GM21717 (cell line): ENCODE results near the gene VPS37B.
A peak's percentile ranks its signal among the peaks of the same experiment; 100 is the strongest.

Source experiments
- ATAC-seq: cut with Tn5 transposase; IDR thresholded peaks from one replicate; pipeline ENCODE4 v1.9.1; 2021; ENCODE audit warnings: mild to moderate bottlenecking, moderate library complexity; ENCODE audit not compliant: unreplicated experiment

VPS37B gene

GRCh38 chr12:122842505-122843405 lies 53.2 kb downstream of the VPS37B start:
- no peak for ATAC-seq

DNA sequence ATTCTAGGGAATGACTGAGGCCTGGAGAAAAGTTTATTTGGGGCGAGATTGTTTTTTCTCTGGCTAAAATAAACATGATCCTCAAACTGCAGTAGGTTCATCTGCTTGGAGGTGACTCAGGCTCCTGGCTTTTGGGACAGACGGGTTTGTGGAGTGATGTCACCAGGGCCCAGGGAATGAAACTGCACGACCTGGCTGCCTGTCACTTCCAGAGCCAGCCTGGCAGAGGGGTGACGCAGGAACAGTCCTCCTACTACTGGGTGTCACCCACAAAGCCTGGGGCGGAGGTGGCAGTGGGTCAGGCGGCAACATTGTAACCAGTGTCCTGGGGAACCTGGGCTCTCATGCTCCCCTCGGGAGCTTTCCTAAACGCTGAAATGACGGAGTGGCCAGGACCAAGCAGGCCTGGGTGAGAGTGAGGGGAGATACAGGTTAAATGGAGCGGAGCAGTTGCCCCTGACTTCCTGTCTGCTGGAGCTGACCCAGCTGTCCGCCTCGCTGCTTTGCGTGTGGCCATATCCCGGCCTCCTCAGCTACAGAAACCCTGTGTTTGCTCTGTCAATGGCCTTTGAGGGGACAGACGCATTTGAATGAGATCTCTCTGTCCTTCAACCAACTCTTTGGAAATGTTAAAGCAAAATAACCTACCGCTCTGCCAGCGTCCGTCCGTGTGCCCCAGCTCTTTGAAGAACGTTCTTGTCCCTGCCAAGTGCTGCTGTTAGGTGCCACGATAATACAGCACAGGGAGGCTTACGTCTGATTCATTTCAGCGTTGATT lies 54.2 kb downstream of the VPS37B start:
- ATAC-seq, result no peak

GRCh38 chr12:122840580-122841513 lies 55.1 kb downstream of the VPS37B start:
- ATAC-seq, result no peak

DNA sequence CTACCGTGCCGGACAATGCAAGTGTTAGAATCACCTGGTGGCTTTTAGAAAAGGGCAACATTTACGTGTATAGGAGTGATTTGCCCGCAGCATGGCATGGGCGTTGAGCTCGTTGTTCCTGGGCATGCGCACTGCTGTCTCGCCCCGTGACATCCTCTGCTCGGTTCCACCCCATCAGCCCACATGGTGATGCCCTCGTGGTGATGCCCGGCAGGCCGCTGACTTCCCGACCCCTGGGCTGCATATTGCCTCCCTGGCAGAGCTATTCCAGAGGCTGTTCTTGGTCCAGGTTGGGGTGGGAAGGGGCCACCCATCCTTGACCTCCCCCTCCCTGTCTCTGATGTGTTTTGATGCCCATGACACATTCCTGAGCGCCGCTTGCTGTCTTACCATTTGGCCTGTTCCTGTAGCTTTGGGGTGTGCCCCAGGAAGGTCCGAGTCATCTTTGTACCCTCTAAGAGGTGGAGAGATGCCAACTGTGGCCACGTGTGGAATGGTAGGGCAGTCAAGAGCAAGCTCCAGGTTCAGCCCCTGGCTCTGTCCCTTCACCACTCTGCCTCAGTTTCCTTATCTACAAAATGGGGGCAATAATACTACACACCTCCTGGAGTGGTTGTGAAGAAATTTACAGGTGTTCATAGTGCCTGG lies 55.9 kb downstream of the VPS37B start:
- ATAC-seq, result no peak

DNA sequence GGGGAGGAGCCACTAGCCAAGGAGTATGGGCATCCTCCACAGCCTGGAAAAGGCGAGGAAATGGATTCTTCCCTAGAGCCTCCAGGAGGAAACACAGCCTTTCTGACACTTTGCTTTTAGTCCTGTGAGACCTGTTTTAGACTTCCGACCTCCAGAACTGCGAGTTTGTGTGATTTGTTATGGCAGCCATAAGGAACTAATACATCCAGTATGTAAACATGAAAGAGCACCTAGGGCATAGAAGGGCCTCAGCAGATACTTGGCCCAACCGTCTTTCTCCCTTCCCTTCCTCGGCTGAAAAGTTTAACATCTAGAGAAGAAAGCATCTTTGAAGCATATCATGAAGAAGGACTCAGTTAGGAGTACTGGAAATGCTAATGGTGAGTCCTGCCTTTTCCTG lies 57.1 kb downstream of the VPS37B start:
- ATAC-seq, result no peak

DNA sequence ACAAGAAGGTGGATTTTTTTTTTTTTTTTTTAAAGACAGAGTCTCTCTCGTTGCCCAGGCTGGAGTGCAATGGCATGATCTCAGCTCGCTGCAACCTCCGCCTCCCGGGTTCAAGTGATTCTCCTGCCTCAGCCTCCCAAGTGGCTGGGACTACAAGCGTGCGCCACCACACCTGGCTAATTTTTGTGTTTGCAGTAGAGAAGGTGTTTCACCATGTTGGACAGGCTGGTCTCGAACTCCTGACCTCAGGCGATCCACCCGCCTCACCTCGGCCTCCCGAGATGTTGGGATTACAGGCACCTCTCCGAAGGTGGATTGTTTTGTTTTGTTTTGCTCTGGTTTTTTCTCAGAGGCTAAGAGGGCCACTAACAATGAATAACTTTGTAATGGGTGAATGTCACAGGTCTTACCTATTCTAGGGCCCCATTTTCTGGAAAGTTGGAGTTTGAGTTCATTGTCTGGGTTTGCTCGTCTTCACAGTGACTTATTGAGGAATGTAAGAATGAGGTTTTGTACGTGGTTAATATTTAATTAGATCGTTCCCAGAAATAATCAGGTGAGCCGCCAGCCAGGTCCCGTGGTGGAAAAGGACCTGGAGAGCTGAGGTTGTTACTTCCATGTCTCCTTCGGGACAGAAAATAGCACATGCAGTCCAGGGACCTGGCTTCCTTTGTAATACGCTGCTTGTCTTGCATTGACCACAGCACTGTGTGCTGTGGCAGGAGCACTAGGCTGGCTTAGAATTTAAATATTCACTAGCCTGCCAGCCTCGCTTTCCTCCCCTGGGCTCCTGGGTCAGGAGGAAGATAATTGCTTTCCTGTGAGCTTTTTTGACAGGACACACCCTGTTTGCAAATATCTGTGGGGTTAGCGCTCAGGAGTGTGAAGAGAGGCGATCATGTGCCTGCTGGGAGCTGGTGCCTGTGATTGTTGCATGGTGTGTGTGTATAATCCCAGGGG lies 58.3 kb downstream of the VPS37B start:
- no peak for ATAC-seq

DNA sequence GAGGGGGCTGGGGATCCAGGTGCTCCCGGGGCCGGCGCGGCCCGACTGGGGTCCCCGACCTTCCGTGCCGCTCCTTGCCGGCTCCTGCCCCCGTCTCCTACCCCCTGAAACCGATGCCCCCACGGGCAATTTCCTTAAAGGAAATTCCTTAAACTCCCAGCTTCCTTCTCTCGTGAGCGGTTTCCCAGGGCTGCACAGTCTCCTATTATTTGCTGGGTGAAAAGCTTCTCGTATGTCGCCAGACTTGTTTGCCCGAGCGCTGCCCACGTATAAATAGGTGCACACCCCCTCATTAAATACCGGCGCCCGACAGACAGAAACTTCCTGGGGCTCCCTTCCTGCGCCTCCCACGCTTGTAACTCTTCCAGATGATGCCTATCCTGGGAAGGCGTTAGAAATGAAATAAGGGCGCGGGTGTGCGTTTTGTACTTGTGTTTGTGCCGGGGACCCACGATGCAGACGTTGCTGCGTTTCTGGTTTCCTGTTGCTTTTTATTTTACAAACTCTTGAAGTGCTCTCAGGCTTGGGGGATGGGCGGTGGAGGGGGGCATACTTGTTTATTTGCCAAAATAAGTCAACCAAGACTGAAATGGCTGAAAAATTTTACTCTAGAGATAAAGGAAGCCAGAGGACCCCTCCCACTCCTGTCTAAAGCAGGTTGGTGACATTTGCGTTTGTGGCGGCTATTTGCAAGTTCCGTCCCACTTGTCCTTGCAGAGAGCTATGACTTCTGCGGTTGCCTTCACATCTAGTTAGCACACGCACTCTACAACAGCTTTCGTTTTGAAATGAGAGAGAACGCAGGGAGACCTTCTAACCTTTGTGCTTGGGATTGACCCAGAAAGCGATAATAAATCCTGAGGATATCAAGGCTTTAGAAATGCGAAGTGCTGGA lies 59.6 kb downstream of the VPS37B start:
- no peak for ATAC-seq

DNA sequence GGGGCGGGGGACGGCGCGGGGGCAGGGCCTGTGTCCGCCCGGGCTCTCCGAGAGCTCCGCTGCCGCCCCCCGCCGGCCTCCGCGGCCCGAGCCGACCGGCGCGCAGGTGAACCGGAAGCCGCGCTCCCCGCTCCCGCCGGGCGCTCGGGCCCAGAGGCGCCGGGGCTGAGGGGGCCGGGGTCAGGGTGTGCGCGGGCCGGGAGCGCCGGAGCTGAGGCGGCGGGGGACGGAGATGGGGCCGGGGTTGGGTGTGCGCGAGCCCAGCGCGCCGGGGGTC lies 60.2 kb downstream of the VPS37B start:
- peak; percentile 49 for ATAC-seq

- peak; percentile 27 for ATAC-seq
Measured at GRCh38 chr12:122834921-122835749, 60.8 kb downstream of the VPS37B start, which contains the start of gene HIP1R. HIP1R (plus strand) TSS chr12:122835457; CDS start chr12:122835551, 94 bp downstream.

DNA sequence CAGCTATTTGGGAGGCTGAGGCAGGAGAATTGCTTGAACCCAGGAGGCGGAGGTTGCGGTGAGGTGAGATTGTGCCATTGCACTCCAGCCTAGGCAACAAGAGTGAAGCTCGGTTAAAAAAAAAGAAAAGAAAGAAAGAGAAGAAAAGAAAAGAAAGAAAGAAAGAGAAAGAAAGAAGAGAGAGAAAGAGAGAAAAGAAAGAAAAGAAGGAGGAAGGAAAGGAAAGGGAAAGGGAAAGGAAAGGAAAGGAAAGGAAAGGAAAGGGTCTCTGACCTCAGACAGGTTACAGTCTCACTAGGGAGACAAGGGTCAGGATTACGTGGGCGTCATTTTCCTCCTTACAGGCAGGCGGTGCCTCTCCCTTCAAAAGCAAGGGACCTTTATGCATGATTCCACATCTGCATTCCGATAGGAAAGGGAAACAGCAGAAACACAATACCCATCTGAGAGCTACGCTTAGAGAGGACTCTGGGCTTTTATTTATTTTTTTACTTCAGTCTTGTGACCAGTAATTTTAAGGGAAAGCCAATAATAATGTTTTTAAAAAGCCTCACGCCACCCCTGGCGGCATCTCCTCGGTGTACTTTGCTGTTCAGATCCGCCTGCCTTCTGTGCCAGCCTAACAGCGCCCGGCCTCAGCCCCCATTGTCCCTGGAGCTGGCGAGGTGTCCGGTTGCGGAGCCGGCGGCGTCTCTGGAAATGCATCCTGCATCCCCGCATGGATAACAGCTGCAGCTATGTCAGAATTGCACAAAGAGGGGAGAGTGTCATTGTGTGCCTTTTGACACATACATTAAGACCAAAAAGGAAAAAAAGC lies 61.6 kb downstream of the VPS37B start:
- ATAC-seq, result no peak

GRCh38 chr12:122830517-122831214 lies 65.3 kb downstream of the VPS37B start:
- ATAC-seq, result no peak

- ATAC-seq, result no peak
Measured at GRCh38 chr12:122827258-122827657, 68.7 kb downstream of the VPS37B start.

- ATAC-seq, result no peak
Measured at GRCh38 chr12:122825773-122826724, 69.9 kb downstream of the VPS37B start.

DNA sequence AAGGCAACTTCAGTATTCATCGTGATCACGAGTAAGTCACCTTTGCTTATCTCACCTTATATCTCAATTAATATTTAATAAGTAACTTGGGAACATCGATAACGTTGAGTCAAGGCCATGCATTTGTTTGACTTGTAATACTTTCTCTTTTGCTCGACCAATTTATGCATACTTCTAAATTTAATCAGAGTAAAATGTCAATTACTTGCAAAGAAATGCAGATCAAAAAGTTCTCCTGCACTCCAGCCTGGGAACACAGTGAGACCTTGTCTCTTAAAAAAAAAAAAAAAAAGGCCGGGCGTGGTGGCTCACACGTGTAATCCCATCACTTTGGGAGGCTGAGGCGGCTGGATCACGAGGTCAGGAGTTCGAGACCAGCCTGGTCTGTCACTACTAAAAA lies 72.5 kb downstream of the VPS37B start:
- ATAC-seq, result no peak

- ATAC-seq, result no peak
Measured at GRCh38 chr12:122820838-122821271, 75.1 kb downstream of the VPS37B start.
